Anterior cingulate cortex (tissue), 58 donors: ENCODE data around the gene GUCA2B.

ENCODE experiments used
- DNase-seq, 58 donors: peaks; one replicate each; lab custom pipeline; 2025; lab: John Stamatoyannopoulos, UW

Gene GUCA2B

GRCh38 chr1:42152907-42153600, at the start of gene GUCA2B:
GUCA2B (plus strand) TSS chr1:42153410; CDS start chr1:42153451, 41 bp downstream.
- no peak for DNase-seq

GRCh38 chr1:42105025-42105424, 48.2 kb upstream of the GUCA2B start:
- DNase-seq = no peak

GRCh38 chr1:42108309-42108708, 44.9 kb upstream of the GUCA2B start:
- DNase-seq = no peak

GRCh38 chr1:42109600-42109999, 43.6 kb upstream of the GUCA2B start:
- no peak for DNase-seq

- DNase-seq = no peak
Measured at GRCh38 chr1:42114229-42114628, 39.0 kb upstream of the GUCA2B start.

- DNase-seq = no peak
Measured at GRCh38 chr1:42117214-42117613, 36.0 kb upstream of the GUCA2B start.

GRCh38 chr1:42118125-42118524, 35.1 kb upstream of the GUCA2B start:
- DNase-seq = no peak

GRCh38 chr1:42122408-42122807, 30.8 kb upstream of the GUCA2B start:
- no peak for DNase-seq

- DNase-seq = no peak
Measured at GRCh38 chr1:42125552-42125951, 27.7 kb upstream of the GUCA2B start.

GRCh38 chr1:42127767-42128166, 25.4 kb upstream of the GUCA2B start:
- no peak for DNase-seq

GRCh38 chr1:42128499-42128898, 24.7 kb upstream of the GUCA2B start:
- DNase-seq = no peak

GRCh38 chr1:42128964-42129363, 24.2 kb upstream of the GUCA2B start:
- peak in 4 of 58 donors; percentile 23 to 54 (median 29) for DNase-seq

GRCh38 chr1:42130061-42130660, 23.0 kb upstream of the GUCA2B start:
- no peak for DNase-seq

GRCh38 chr1:42133390-42133789, 19.8 kb upstream of the GUCA2B start:
- no peak for DNase-seq

- peak in 1 of 58 donors; percentile 14 for DNase-seq
Measured at GRCh38 chr1:42133809-42134526, 19.2 kb upstream of the GUCA2B start.

GRCh38 chr1:42135426-42135825, 17.8 kb upstream of the GUCA2B start:
- DNase-seq = peak in 1 of 58 donors; percentile 27

- DNase-seq = no peak
Measured at GRCh38 chr1:42136466-42136865, 16.7 kb upstream of the GUCA2B start.

GRCh38 chr1:42137766-42138165, 15.4 kb upstream of the GUCA2B start:
- peak in 1 of 58 donors; percentile 40 for DNase-seq

- DNase-seq = no peak
Measured at GRCh38 chr1:42138586-42138985, 14.6 kb upstream of the GUCA2B start.

GRCh38 chr1:42139444-42139843, 13.8 kb upstream of the GUCA2B start:
- no peak for DNase-seq

GRCh38 chr1:42140191-42140590, 13.0 kb upstream of the GUCA2B start:
- no peak for DNase-seq

- no peak for DNase-seq
Measured at GRCh38 chr1:42141978-42142377, 11.2 kb upstream of the GUCA2B start.
